ENCODE results near the gene KAZN.

DNA sequence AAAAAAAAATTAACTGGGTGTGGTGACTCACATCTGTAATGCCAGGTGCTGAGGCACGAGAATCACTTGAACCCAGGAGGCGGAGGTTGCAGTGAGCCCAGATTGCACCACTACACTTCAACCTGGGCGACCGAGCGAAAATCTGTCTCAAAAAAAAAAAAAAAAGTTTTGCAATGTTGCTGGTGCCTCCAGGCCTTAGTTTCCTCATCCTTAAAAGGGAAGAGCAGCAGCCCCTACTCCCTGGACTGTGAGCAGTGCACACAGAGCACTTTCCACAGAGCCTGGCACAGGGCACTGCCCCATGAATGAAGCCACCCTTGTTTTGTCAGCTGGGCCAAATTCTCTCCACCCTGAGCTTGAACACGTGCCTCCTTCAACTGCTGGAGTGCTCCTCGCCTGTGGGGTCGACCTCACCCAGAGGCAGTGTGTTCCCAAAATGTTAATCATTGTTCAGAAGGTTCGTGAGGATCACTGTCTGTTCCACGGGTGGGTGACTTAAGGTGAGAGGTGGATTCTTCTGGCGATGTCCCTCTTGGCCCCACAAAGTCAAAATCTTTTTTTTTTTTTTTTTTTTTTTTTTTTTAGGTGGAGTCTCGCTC is 402.9 kb downstream of the KAZN start:
- TF ChIP-seq, protein P1, sequence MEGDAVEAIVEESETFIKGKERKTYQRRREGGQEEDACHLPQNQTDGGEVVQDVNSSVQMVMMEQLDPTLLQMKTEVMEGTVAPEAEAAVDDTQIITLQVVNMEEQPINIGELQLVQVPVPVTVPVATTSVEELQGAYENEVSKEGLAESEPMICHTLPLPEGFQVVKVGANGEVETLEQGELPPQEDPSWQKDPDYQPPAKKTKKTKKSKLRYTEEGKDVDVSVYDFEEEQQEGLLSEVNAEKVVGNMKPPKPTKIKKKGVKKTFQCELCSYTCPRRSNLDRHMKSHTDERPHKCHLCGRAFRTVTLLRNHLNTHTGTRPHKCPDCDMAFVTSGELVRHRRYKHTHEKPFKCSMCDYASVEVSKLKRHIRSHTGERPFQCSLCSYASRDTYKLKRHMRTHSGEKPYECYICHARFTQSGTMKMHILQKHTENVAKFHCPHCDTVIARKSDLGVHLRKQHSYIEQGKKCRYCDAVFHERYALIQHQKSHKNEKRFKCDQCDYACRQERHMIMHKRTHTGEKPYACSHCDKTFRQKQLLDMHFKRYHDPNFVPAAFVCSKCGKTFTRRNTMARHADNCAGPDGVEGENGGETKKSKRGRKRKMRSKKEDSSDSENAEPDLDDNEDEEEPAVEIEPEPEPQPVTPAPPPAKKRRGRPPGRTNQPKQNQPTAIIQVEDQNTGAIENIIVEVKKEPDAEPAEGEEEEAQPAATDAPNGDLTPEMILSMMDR (IDR thresholded peaks at IDR 0.05; ENCODE audit: low read length) = no peak
- no peak for TF ChIP-seq EZH2 (IDR thresholded peaks at IDR 0.05; ENCODE audit: borderline replicate concordance, low read length)
